ENCODE measurements around the gene CT45A1.
"Not testable (repeated sequence)": the region's sequence is repeated elsewhere in the genome, so short reads cannot be mapped to it uniquely, and the experiment has no call there.

Gene CT45A1, protein sequence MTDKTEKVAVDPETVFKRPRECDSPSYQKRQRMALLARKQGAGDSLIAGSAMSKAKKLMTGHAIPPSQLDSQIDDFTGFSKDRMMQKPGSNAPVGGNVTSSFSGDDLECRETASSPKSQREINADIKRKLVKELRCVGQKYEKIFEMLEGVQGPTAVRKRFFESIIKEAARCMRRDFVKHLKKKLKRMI

DNA sequence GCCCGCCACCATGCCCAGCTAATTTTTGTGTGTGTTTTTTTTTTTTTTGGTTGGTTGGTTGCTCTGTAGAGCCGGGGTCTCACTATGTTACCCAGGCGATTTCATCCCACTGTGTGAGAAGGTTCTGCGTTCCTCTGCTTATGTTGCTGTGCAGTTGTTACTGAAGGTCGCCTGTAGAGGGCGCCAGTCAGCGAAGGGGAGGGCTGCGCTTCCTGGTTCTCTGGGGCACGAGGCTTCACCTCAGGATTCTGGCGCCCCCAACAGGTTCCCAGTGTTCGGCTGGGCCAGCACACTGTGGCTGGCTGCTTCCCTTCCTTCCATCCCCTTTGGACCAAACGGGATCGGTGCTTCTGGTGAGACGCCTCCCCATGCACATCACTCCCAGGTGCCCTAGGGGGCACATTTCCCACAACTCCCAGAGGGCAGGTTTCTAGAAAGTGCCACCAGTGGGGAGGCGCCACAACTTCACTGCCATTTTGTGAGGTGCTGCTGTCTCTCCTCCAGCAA is at the start of gene CT45A1:
TSS of gene CT45A1 (plus strand) at position 457 of the 507 bp plus-strand sequence. CDS start 5,302 bp downstream, outside the sequence.
- peak in 1 of 3 donors; percentile 5 for DNase-seq

DNA sequence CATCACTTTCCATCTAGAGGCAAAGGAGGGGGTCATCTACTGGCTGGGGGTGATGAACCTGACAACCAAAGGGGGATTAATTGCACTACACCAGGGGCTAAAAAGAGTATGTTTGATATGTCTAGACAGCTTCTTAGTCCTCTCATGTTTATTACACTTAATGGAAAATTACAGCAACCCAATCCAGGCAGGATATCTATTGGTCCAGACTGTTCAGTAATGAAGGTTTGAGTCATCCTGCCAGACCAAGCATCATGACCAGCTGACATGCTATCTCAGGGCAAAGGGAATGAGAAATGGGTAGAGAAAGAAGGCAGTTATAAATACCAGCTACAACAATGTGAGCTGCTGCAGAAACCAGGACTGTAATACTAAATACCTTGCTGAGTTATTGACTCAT is 40.5 kb upstream of the CT45A1 start:
- not testable (repeated sequence) for DNase-seq

DNA sequence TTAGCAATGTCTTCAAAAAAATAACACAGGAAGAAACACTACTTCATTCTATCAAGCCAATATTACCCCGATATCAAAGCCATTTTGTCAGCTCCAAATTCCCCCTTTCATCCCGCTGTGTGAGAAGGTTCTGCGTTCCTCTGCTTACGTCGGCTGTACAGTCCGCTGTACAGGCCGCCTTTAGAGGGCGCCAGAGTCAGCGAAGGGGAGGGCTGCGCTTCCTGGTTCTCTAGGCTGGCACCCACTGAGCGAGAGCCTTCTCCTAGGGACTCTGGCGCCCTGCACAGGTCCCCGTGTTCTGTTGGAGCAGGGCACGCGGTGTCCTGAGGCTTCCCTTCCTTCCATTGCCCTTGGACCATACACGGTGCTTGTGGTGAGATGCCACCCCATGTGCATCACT is 25.3 kb upstream of the CT45A1 start:
- peak in 2 of 3 donors; percentile 10 to 31 for DNase-seq

DNA sequence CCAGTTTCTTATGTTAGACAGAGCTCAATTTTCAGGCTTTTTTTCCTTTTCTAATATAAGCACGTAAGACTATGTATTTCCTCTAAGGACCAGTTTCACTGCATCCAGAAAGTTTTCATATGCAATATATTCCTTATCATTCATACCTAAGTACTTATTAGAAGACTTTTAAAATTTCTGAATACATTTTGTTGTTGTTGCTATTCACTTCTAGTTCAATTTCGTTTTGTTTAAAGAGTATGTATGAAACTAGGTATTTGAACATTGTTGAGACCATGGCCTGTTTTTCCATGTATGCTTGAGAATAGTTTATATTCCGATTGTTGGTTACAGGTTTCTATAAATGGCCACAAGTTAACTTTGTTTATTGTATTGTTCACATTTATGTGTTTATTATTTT is 18.0 kb upstream of the CT45A1 start:
- no peak for DNase-seq

DNA sequence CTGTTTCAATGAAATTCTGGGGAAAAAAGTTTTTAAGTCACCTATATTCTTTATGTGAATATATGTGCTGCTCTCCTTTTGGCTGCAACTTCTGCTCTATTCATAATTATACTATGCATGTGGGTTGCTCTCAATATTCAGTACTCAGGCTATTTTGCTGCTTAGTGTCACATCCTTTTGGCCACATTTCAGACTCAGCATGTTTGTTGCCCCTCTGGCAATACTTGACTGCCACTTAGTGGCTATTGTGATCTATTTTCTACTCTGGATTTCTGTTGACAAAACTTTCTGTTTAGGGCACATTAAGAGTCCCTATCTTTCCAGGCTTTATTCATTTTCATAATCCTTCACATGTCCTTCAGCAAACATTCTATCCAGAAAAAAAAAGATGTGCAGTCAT is 15.8 kb upstream of the CT45A1 start:
- no peak for DNase-seq

DNA sequence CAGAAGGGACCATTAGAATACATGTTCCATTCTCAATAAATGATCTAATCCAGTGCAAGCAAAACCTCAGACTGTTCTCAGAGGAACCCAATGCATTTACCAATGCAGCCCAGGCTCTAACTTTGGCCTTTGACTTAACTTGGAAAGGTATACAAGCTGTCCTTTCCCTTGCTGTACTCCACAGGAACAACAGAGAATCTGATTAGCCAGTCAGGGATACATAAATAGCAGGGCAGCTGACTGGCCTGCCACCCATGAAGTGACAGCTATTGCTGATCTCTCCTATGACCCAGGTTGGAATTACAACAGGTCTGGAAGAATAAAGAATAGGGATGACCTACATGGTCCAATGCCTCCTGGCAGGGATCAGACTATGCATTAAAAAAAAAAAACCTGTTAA is 14.5 kb upstream of the CT45A1 start:
- DNase-seq, result no peak

DNA sequence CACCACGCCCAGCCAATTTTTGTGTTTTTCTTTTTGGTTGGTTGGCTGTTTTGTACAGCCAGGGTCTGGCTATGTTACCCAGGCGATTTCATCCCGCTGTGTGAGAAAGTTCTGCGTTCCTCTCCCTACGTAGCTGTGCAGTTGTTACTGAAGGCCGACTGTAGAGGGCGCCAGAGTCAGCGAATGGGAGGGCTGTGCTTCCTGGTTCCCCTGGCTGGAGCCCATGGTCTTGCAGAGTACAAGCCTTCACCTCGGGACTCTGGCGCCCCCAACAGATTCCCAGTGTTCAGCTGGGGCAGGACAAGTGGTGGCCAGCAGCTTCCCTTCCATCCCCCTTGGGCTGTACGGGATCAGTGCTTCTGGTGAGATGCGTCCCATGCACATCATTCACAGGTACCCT is 5.6 kb upstream of the CT45A1 start:
- DNase-seq, result peak; percentile 55 to 71 (median 61)

DNA sequence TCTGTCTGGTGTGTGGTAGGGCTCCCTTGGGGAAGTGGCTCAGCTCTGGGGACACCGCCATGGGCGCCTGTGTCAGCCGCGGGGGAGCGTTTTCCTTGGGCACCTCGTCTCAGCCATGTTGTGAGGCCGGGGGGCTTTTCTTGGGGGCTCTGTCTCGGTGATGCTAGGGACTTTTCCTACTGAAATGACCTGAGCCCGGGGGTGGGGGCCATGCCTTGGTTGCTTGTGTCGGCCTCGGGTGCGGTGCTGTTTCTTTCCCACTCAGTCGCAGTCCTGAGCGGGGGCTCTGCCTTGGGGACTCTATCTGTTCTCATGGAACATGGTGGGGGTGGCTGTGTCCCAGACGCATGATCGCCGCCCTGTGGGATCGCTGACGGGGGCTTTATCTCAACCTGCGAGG is 356 bp downstream of the CT45A1 start:
- no peak for DNase-seq

DNA sequence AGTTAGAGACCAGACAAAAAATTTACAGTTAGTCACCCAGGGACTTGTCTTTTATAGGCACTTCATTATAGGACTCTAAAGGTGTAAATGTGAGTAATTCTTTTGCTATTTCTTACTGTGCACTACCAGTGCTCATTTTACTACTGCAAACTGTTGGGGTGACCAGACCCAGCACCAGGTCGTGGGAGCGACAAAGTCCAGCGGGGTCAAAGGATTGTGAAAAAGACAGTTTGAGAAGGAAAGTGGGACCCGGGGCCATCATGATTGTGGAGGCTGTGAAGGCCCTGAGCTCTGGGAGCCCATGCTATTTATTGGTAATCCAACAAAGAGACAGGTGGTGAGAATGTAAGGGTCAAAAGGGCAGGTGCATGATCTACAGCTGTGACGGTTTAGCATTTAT is 21.2 kb downstream of the CT45A1 start:
- not testable (repeated sequence) for DNase-seq

DNA sequence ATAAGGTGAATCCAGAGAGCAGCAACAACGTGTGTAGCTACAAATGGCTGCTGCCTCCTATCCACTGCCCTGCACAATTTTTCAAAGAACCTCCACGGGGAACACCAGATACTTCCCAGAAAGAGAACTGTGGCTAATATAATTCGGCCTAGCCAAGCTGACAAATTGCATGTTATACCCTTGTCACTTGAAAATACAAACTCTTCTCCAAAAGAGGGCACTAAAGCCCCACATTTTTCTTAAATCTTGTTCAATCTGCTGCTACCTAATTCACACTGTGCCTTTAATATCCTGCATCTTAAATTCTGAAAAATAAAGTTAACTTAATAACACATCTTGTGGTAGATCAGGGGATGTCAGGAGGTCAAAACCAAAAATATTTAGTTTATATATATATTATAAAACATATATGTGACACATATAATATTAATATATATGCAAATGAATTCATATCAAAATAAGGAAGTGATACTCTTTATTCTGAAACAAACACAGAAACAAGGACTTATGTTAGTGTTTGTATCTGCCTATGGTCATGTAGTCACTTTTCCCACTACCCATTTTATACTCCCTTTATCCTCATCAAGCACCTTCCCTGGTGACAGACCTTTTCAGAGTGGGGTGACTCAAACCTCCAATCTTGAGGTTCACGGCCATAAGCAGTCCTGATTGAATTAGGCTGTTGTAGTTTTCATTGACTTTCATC is 24.1 kb downstream of the CT45A1 start:
- peak in 2 of 3 donors; percentile 1 to 17 for DNase-seq

DNA sequence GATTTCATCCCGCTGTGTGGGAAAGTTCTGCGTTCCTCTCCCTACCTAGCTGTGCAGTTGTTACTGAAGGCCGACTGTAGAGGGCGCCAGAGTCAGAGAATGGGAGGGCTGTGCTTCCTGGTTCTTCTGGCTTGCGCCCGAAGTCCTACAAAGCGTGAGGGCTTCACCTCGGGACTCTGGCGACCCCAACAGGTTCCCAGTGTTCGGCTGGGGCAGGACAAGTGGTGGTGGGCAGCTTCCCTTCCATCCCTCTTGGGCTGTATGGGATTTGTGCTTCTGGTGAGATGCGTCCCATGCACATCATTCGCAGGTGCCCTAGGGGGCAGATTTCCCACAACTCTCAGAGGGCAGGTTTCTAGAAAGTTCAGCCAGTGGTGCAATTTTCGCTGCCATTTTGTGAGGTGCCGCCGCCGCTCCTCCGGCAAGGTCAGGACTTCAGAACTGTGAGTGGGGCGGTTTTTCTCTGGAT is 27.3 kb downstream of the CT45A1 start:
- peak; percentile 48 to 80 (median 69) for DNase-seq

DNA sequence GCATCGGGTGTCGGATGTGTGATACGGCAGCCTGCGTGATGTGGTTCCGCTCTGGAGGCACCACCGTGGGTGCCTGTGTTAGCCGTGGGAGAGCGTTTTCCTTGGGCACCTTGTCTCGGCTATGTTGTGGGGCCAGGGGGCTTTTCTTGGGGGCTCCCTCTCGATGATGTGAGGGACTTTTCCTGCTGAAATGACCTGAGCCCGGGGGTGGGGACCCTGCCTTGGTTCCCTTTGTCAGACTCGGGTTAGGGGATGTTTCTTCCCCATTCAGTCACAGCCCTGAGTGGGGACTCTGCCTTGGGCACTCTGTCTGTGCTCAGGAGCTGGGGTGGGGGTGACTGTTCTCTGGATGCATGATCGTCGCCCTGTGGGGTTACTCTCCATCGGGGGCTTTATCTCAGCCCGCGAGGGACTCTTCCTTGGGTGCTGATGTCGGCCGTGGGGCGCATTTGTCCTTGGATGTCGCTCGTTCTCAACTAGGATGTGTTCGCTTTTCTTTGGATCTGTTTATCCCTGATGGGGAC is 27.8 kb downstream of the CT45A1 start:
- DNase-seq, result no peak

DNA sequence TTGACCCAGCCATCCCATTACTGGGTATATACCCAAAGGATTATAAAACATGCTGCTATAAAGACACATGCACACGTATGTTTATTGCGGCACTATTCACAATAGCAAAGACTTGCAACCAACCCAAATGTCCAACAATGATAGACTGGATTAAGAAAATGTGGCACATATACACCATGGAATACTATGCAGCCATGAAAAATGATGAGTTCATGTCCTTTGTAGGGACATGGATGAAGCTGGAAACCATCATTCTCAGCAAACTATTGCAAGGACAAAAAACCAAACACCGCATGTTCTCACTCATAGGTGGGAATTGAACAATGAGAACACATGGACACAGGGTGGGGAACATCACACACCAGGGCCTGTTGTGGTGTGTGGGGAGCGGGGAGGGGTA is 31.3 kb downstream of the CT45A1 start:
- DNase-seq, result not testable (repeated sequence)

DNA sequence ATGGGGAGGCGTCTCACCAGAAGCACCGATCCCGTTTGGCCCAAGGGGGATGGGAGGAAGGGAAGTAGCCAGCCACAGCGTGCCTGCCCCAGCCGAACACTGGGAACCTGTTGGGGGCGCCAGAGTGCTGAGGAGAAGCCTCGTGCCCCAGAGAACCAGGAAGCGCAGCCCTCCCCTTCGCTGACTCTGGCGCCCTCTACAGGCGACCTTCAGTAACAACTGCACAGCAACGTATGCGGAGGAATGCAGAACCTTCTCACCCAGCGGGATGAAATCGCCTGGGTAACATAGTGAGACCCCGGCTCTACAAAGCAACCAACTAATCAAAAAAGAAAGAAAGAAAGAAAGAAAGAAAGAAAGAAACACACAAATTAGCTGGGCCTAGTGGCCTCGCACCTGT is 54.7 kb downstream of the CT45A1 start, which contains the start of gene CT45A3:
TSS of gene CT45A3 (minus strand) at position 101 of the 400 bp plus-strand sequence. CDS start 3,747 bp downstream, outside the sequence.
- DNase-seq, result not testable (repeated sequence)

Data from suppressor macrophage treated with lipopolysaccharide for 1 hour (primary cell).